HG03066 (cell line): ENCODE data around the gene OSTM1.
A peak's percentile ranks its signal among the peaks of the same experiment; 100 is the strongest.

Source experiments
- ATAC-seq: cut with Tn5 transposase; IDR thresholded peaks from one replicate; pipeline ENCODE4 v1.9.1; 2021; ENCODE audit warnings: low read depth; ENCODE audit not compliant: unreplicated experiment

The OSTM1 gene, protein sequence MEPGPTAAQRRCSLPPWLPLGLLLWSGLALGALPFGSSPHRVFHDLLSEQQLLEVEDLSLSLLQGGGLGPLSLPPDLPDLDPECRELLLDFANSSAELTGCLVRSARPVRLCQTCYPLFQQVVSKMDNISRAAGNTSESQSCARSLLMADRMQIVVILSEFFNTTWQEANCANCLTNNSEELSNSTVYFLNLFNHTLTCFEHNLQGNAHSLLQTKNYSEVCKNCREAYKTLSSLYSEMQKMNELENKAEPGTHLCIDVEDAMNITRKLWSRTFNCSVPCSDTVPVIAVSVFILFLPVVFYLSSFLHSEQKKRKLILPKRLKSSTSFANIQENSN

DNA sequence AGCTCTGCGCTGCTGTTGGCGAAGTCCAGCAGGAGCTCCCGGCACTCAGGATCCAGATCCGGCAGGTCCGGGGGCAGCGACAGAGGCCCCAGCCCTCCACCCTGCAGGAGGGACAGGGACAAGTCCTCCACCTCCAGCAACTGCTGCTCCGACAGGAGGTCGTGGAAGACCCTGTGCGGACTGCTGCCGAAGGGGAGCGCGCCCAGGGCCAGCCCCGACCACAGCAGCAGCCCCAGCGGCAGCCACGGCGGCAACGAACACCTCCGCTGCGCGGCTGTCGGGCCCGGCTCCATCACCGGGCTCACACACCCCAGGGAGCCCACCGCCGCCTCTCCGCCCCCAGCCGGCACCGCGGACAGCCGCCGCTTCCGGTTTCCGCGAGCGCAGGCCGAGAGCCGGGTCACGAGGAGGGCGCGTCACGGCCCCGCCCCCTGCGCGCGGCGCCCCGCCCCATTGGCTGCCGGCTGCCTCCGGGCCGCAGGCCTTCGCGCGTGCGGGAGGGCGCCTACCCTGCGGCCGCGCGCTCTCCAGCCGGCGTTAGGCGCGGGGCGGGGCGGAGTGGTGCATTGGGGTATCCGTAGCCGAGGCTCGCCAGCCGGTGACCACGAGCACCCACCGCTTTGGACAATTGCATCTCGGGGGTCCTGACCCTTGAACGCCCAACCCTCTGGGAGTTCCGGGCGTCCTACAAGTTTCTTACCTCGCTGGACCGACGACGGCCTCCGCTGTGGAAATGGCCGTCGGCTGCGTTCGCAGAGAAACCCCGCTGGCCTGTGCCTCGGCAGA is at the start of gene OSTM1:
Gene OSTM1 (minus strand): TSS at position 383 of the 786 bp plus-strand sequence. CDS start 90 bp downstream, at position 293.
- peak; percentile 98 for ATAC-seq

DNA sequence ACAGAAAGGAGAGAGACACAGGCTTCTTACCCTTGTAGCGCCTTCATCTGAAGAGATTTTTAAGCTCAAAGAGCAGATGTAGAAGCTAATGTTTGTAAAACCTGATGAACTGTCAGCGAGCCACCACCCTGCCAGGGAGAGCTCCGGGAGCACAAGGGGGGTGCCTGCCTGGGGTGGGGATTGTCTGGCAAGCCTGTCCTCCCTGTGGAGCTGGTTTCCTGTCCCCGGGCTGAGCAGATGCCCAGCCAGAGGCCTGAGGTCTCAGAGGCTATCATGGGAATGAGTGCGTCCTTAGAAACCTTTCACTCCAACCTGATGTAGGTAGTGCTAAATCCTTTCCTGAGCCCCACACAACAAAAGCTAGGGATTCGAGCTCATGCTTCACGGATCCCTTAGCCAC is 49.4 kb upstream of the OSTM1 start:
- ATAC-seq = no peak

DNA sequence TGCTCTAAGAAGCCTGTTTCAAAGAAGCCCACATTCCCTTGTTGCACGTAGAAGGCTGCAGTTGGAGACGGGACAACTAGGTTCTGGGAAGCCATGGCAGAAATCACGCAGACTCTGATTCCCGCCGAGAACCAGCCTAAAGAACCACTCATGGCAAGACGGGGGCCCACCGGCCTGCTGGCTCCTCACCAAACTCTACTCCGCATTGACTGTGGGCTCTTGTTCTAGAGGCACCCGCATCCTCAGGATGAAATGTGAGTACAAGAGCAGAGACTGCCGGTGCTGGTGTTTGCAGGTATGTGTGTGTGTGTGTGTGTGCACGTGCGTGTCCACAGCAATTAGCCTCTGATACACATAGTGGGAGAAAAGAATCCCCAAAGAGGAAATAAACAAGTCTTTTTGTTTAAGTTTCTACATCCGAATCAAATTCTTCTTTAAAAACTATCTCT is 49.0 kb upstream of the OSTM1 start:
- no peak for ATAC-seq

DNA sequence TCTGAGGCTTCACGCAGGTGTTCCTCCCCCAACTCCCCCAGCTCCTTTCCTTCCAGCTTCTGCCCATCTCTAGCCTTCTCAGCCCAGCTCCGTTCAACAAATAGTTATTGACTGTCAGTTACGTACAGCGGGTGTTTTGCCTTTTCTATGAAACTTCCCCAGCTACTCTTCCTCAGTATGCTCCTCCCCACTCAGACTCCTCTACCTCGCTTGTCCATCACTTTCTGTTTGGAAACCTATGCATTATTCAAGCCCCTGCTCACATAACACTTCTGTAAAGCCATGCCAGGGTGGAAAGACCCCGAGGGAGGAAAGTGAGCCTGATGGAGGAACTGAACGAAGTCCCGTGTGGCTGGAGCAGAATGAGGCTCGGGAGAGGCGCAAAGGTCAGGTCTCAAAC is 47.1 kb upstream of the OSTM1 start:
- ATAC-seq = no peak

DNA sequence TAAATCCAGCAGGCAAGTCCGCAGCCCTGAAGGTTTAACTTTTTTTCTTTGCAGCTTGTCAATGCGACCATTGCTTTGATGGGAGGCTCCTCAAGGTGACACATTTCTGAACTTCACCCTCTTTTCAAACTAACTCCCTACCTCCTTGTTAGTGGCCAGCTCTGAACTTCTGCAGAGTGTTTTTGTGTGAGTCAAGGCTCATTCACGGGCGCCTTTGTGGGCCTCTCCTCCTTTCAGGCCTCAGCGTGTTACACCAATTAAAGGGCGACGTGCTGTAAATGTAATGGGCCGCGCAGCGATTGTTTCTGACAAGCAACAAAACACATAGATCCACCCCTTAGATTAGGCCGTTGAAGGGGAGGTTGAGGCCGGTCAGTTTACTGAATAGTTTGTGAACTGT is 45.8 kb upstream of the OSTM1 start:
- no peak for ATAC-seq

DNA sequence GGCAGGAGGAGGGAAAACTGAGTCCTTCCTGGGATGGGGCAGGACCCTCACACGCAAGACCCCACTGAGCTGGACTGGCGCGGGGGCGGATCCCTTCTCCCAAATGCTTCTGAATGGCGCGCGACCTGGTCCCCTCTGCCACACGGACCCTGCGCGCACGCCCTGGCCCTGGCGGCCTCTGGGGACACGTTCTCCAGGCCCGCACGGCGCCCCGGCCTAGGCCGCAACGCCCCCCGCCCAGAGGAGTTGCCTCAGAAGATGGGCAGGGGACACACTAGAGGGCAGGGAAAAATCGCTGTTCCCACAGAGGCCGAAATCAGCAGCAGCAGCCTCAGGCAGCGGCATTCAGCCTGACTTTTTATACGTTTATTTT is 45.2 kb upstream of the OSTM1 start:
- ATAC-seq = no peak

DNA sequence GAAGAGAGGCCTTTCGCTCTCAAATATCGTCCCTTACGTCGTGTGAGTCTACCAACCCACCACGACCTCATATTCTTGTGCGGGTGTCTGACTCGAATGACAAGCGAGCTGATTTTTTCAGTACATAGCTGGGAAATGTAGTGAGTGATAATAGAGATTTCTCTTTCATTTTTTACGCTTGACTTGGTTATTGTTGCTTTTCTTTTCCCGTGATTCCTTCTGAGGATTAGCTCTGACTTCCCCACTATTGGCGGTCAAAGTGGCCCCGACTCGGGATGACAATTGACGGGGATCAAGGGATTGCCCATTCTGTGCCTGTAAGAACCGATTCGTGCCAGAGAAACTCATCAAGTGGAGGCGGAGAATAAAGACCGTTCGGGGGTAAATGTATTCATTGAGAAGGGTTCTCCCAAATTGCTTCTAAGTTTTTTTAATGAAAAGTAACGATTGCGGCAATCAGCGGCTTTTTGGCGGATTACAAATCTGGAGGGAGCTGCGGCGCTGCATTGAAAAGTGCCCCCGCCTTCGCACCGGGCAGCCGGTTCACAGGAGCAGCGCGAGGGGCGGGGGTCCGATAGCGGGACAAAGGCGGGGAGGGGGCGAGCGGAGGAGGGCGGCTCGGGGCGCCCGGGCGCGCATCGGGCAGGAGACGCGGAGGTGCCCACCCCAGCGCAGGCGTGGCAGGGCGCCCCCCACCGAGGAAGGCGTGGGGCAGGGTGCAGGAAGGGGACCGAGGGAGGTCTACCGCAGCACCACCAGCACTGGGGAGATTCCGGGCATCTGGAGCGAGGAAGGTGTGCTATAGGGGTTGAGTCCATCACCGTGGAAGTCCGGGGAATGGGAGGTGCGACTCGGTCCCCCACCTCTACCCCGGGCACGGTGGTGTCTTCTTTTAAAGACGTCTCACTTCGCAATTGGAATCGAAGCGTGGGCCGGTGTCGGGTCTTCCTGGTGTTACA is 44.5 kb upstream of the OSTM1 start:
- ATAC-seq = no peak

DNA sequence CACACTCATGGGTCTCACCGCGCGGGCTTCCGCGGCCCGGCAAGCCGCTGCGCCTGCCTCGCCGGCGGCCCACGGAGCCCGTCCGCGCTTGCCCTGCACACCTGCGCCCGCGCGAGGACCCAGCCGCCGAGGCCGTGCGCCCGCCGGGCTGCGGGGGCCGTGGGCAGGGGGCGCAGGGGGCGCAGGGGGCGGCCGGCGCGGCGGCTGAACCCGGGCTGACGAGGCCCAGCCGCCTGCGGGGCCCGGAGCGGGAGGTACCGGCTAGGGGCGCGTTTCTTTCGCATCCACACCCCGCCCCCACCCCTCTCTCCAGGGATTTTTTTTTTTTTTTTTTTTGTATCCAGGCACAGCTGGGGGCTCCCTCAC is 43.8 kb upstream of the OSTM1 start:
- ATAC-seq = no peak

DNA sequence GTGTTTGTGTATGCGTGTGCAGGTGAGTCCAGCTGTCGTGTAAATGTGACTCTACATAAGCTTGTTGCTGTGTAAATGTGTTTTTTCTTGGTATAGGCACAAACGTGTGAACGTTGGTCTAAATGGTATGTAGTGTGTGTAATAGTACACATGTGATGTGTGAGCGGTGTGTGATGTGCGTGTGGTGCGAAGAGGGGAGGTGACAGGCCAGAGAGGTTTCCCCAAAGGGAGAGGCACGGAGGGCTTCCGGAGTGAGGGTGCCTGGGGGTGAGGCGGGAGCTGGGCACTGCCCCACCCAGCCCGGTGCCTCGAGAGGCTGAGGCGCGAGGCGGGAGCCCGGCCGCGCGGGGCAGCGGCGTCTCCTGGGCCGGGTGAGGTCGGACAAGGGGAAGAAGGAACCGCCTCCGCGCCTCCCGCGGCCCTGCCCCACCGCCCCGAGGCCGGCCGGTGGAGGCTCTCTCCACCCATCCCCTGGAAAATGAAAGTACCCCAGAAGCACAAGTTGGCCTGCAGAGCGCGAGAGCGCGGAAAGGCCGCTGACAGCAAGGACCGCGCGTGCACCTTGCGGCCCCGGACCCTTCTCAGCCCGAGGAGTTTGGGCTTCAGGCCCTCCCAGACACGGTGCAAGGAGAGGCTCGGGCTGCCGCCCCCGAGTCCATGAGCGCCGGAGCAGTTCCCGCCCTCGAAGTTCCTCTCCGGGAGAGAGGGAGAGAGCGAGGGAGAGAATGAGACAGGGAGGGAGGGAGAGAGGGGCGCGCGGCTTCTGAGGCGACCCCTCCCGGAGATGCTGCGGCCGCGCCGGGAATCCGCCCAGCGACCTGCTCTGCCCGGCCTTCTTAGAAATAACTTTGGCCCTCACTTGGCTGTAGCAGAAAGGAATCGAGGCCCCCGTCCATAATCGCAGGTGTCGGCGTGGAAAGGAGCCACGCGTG is 43.2 kb upstream of the OSTM1 start:
- ATAC-seq = no peak

DNA sequence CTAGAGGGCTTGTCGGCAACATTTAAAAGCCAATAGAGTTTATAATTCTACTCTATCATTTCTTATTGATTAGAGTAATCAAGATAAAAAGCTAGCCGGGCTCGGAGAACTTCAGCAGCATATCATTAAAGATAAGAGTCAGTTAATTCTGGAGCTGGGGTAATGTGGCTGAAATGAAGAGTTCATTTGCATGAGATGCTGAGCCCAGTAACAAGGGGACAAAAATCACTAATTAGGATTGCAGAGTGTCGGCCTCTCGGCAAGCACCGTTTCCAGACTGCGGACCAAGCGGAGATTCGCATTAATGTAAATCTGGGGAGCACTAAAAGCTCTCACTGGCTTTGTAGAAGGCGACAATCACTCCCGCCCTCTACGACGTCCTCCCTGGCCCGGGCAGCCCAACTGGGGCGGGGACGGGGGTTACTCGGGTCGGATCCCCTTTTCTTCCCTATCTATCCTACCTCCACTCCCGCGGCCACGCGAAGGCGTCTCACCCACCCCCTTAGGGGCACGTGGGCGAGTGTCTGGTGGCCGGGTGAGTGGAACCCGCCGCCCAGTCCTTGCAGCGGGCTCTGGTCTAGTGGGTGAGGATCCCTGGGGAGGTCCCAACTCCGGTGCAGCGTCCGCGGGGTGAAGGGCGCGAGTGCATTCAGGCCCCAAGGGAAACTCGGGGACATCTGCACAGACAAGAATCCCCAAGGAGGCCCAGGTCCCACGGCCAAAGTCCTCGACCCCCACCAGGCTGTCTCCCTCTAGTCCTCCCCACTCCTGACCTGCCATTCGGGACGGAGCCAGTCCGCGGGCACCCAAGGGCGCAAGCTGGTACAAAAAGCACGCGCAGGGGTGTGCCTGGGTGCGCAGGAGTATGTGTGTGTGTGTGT is 42.2 kb upstream of the OSTM1 start:
- ATAC-seq = no peak

DNA sequence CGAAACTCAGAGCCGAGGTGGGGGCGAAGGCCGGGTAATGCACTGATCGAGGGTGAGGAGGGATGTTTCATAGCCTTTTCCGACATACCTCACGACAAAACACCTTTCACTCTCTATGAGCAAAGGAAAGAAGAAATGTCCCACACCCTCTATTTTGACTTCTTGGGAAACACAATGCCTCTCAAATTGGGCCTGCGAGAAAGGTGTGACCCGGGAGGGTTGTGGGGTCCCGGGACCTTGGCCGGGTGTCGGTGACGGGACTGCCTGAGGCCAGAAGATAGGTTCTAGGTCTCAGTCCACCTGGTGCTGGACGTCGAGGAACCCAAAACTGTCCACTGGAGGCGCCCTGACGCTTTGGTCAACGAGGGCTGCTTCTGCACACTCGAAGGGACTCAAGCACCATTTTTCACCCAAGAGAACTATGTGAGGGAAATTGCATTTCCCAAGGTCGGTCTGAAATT is 41.1 kb upstream of the OSTM1 start:
- no peak for ATAC-seq

DNA sequence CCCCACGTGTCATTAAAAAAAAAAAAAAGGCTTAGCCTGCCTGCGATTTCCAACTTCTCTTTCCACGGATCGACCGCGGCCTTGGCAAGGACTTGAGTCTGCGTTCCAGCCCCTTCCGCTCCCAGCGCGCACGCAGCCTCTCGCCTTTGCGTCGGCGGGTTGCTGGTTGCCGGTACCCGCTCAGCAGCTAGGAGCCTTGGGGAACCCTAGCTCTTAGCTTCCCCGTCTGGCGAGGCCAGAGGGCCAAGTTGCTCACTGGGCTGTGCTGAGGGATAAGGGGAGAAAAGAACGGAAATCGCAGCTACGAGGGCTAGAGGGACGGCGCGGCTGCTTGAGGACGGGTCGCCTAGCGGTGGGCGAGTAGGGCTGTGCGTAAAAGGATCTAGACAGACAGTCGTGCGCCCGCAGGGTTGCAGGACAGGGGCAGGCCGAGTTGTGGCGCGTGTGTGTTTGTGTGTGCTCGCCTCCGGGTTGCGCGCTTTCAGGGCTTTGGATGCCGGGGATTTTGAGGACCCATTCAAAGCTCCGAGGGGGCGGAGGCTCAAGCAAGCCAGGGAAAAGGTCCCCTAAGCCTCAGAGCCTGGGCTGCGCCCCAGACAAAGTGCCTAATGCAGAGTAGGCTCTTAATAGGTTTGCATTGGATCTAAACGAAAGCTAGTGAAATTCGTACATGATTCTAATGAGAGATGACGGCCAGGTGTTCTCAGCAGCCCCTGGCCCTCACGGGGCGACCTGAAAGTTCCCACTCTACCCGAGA is 40.5 kb upstream of the OSTM1 start:
- no peak for ATAC-seq

DNA sequence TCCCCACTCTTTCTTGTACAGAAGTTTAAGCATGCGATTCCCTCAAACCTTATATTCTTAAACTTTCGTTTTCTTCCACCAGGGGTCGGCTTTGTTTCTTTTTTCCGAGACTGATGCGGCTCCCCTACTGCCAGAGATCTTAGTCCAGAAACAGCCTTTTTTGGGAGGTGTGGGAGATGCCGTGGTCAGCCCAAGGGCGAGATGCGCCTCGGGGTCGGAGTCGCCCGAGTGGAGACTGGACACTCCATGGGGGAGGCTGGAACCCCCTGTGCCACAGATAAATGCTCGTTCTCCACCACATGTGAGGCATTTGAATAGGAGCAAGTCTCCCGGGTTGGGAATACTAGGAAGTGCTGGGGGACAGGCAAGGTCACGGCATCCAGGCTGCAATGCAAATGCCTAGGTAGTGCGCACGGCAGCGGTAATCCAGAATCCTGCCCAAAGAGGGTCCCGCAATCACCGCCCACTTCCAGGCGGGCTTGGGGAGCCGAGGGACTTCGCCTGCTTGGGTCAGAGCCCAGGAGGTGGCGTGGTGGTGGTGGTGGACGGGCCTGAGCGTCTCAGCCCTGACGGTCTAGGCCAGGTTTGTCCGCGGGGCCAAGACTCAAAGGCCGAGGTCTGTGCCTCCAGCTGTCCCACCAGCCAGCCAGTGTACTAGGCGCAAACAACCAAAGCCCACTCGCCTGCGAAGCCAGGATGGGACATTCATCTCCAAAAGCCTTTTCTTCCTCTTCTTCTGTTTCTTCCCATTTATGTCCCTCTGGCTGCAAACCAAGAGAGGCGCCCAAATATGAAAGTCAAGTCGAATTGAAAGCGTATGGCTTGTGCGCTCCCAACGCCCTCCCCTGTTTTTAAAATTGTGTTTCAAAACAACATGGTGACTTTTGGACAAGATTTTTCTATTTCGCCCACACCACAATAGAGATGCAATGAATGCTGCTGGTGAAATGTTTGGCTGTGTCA is 39.3 kb upstream of the OSTM1 start:
- ATAC-seq = no peak

DNA sequence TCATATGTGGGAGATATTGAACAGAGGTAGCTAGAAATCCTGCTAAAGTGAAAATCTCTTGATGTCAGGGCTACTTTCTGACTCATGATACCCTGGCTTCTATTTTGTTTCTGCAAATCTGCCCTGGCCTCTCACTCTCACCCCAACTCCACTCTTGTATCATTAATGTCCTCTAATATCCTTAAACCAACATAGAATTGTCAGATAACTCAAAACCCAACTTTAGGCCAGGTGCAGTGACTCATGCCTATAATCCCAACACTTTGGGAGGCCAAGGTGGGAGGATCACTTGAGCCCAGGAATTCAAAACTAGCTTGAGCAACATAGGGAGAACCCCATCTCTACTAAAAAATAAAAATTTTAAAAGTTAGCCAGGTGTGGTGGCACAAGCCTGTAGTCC is 33.8 kb upstream of the OSTM1 start:
- no peak for ATAC-seq

DNA sequence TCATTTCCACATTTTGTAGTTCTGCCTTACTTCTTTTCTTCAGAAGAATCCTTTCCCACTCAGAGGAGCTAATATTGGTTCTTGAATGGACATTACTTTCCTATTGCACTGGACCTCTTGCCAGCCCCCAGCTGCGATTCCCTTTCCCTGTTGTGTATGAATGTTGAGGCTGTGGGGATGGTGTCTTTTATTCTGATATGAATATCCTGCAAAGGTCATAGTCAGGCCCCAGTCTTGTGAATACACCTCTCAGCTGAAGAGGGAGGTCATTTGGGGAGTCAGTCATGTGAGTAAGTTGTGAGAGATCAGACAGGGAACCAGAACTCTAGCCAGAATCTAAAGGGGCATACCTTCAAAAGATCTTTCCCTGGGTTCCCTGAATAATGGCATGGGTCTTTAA is 32.6 kb upstream of the OSTM1 start:
- ATAC-seq = no peak

DNA sequence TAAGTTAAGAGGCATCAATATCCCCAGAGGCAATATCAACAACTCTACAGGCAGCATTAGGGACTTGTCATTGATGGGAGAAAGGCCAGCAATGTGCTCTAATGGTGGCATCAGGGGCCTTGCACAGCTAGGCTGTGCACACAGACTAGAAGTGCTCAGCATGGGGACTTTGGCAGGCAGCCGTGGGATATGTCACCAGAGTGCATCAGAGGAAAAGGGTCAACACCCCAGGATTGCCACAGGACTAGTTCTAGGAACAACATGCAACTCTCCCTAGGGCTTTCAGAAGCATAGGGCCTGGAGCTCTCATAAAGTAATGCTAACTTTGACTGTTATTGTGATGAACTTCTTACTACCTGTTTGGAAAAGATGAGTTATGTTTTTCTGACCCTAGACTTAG is 32.2 kb upstream of the OSTM1 start:
- ATAC-seq = no peak

DNA sequence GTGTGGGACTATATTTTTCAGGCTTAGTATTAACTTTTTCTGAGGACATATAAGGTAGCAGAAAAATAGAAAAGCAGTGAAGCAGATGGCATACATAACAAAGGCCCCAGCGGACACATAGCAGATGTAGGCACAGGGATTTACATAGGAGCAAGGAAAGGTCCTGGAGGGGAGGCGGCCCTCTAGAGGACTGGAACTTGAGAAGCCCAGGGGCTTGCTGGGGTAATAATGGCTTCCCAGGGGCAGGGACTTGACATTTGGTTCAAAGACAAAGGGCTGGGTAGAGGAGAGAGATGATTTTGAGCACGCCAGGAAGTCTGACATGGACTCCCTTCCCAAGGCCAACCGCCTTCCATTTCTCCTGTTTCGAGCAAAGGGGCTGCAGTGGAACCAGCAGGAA is 31.7 kb upstream of the OSTM1 start:
- no peak for ATAC-seq
